ENCODE measurements around the gene YPEL3.
"Not testable (repeated sequence)": the region's sequence is repeated elsewhere in the genome, so short reads cannot be mapped to it uniquely, and the experiment has no call there.

The YPEL3 gene

DNA sequence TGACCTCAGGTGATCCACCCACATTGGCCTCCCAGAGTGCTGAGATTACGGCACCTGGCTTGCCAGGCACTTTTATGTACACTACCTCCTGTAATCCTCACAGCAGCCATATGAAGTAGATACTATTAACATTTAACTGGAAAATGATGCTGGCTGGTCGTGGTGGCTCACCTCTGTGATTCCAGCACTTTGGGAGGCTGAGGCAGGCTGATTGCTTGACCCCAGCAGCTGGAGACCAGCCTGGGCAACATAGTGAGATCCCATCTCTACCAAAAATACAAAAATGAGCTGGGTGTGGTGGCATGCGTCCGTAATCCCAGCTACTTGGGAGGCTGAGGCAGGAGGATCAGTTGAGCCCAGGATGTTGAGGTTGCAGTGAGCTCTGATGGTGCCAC is 29.0 kb upstream of the YPEL3 start:
- Mint-ChIP-seq H3K9me3 (no peaks in the 10 kb centered on the region), H3K27me3 (ENCODE audit: low read depth) (no peaks in the 10 kb centered on the region), H3K36me3 (ENCODE audit: low read depth) (no peaks in the 10 kb centered on the region), H3K27ac (no peak overlapping the region), H3K4me3 (no peak overlapping the region), H3K4me1 (ENCODE audit: low read depth) (peaks cover 16% of the 10 kb centered on the region)

GRCh38 chr16:30122604-30123160 is 26.7 kb upstream of the YPEL3 start:
- H3K4me1 Mint-ChIP-seq (ENCODE audit: low read depth): peaks cover 16% of the 10 kb centered on the region
- H3K36me3 Mint-ChIP-seq (ENCODE audit: low read depth): peaks cover 7% of the 10 kb centered on the region
- H3K27me3 Mint-ChIP-seq (ENCODE audit: low read depth): no peaks in the 10 kb centered on the region
- peak overlapping the region; percentile 90 for H3K4me3 Mint-ChIP-seq
- no peaks in the 10 kb centered on the region for H3K9me3 Mint-ChIP-seq
- H3K27ac Mint-ChIP-seq: peak overlapping the region; percentile 85

GRCh38 chr16:30121741-30122571 is 25.9 kb upstream of the YPEL3 start:
- Mint-ChIP-seq H3K27ac (peak overlapping the region; percentile 85), H3K36me3 (ENCODE audit: low read depth) (peaks cover 7% of the 10 kb centered on the region), H3K4me3 (peak overlapping the region; percentile 90), H3K27me3 (ENCODE audit: low read depth) (no peaks in the 10 kb centered on the region), H3K9me3 (no peaks in the 10 kb centered on the region), H3K4me1 (ENCODE audit: low read depth) (peaks cover 16% of the 10 kb centered on the region)

- H3K27me3 Mint-ChIP-seq (ENCODE audit: low read depth): no peaks in the 10 kb centered on the region
- H3K36me3 Mint-ChIP-seq (ENCODE audit: low read depth): peaks cover 7% of the 10 kb centered on the region
- no peaks in the 10 kb centered on the region for H3K9me3 Mint-ChIP-seq
- H3K4me3 Mint-ChIP-seq: peak overlapping the region; percentile 50
- H3K27ac Mint-ChIP-seq: peak overlapping the region; percentile 64
- peaks cover 16% of the 10 kb centered on the region for H3K4me1 Mint-ChIP-seq (ENCODE audit: low read depth)
Observed at GRCh38 chr16:30120340-30121105, 24.5 kb upstream of the YPEL3 start.

DNA sequence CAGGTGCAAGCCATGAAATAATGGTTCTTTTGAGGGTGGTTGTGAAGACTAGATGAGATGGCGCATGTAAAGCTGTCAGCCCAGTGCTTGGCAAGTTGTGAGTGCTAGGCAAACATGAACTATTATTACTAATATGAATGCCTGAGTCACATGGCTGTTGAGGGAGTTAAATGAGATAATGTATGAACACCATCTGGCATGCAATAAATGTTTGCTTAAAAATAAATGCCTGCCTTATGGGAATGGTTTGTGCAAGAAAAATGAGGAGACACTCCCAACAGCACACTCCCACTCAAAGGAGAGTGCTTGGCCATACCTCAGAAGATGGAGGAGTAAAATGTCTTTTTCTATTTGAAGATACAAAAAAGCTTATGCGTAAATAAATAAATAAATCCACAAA is 23.4 kb upstream of the YPEL3 start:
- no peak overlapping the region for H3K4me3 Mint-ChIP-seq
- peaks cover 7% of the 10 kb centered on the region for H3K36me3 Mint-ChIP-seq (ENCODE audit: low read depth)
- no peaks in the 10 kb centered on the region for H3K9me3 Mint-ChIP-seq
- peaks cover 21% of the 10 kb centered on the region for H3K4me1 Mint-ChIP-seq (ENCODE audit: low read depth)
- no peaks in the 10 kb centered on the region for H3K27me3 Mint-ChIP-seq (ENCODE audit: low read depth)
- no peak overlapping the region for H3K27ac Mint-ChIP-seq

DNA sequence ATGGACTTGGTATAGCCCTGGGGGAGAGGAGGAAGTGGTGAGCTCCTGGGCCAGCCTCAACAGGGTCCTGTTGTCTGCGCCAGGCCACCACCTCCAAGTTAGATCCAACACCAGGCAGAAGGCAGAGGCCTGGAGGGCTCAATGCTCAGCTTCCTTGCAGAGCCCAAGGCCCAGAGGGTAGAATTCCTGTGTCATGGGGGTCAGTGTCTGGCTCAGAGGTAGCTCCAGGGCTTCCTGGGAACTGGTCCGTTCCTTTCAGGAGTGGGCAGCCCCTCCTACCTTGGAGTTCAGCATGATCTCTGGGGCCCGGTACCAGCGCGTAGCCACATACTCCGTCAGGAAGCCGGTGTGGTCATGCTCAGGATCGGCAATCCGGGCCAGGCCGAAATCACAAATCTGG is 21.8 kb upstream of the YPEL3 start:
- Mint-ChIP-seq H3K4me1 (ENCODE audit: low read depth) (peaks cover 25% of the 10 kb centered on the region), H3K27ac (no peak overlapping the region), H3K4me3 (no peak overlapping the region), H3K9me3 (no peaks in the 10 kb centered on the region), H3K36me3 (ENCODE audit: low read depth) (peaks cover 8% of the 10 kb centered on the region), H3K27me3 (ENCODE audit: low read depth) (no peaks in the 10 kb centered on the region)

DNA sequence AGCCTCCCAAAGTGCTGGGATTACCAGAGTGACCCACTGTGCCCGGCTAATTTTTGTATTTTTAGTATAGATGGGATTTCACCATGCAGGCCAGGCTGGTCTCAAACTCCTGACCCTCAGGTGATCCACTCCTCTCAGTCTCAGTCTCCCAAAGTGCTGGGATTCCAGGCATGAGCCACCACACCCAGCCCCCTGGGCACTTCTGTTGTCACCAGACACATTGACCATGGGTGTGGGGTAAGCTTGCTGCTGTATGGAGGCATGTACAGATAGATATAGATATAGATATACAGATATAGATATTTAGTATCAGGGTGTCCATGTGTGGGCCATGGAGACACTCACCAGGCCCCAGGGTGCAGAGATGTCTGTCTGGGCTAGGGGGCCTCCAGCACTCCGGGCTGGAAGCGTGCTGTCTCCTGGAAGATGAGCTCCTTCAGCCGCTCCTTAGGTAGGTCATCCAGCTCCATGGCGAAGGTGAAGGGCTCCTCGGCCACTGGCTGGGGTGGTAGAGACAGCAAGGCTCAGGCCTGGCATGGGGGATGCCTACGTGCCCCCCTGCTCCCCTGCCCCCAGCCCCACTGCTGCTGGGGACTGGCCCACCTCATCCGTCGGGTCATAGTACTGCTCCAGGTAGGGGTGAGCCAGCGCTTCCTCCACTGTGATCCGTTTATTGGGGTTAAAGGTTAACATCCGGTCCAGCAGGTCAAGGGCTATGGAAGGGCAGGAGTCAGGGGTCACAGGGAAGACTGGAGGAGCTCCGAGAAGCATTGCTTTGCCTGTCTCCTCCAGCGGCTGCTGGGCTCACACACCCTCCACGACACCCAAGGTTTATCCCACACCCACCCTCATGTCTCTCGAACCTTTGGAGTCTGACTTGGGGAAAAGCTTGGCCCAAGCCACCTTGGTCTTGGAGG is 20.5 kb upstream of the YPEL3 start:
- Mint-ChIP-seq H3K27ac (no peak overlapping the region), H3K9me3 (no peaks in the 10 kb centered on the region), H3K36me3 (ENCODE audit: low read depth) (peaks cover 13% of the 10 kb centered on the region), H3K4me3 (no peak overlapping the region), H3K27me3 (ENCODE audit: low read depth) (no peaks in the 10 kb centered on the region), H3K4me1 (ENCODE audit: low read depth) (peaks cover 19% of the 10 kb centered on the region)

DNA sequence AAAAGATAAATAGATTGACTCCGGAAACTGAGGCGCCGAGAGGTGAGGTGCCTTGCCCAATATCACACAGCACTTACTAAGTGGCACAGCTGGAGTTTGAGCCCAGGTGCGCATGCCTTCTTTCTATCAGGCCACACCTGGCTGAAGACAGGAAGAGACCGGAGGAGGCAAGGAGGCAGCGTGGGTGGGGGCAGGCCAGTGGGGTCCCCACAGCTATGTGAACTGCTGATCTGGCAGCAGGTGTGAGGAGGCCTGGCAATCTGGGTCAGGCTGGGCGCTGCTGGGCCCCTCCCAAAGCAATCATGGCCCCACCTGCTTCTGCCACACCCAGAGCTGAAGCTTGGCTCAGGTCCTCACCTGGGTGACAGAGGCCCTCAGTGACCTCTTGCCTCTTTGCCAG is 19.2 kb upstream of the YPEL3 start:
- peaks cover 11% of the 10 kb centered on the region for H3K4me1 Mint-ChIP-seq (ENCODE audit: low read depth)
- peaks cover 16% of the 10 kb centered on the region for H3K36me3 Mint-ChIP-seq (ENCODE audit: low read depth)
- H3K9me3 Mint-ChIP-seq: no peaks in the 10 kb centered on the region
- no peak overlapping the region for H3K27ac Mint-ChIP-seq
- no peak overlapping the region for H3K4me3 Mint-ChIP-seq
- H3K27me3 Mint-ChIP-seq (ENCODE audit: low read depth): no peaks in the 10 kb centered on the region

DNA sequence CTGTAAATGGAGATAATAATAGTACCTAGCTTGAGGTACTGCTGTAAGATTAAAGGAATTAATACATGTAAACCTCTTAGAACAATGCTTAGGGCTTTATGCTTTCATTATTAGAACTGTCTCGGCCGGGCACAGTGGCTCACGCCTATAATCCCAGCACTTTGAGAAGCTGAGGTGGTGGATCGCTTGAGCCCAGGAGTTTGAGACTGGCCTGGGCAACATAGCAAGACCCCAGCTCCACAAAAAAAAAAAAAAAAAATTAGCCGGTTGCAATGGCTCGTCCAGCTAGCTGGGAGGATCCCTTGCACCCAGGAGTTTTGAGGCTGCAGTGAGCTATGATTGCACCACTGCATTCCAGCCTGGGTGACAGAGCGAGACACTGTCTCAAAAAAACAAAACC is 18.8 kb upstream of the YPEL3 start:
- H3K9me3 Mint-ChIP-seq; H3K27me3 Mint-ChIP-seq (ENCODE audit: low read depth); H3K4me3 Mint-ChIP-seq; H3K27ac Mint-ChIP-seq: not testable (repeated sequence)
- Mint-ChIP-seq H3K36me3 (ENCODE audit: low read depth) (peaks cover 16% of the 10 kb centered on the region), H3K4me1 (ENCODE audit: low read depth) (peaks cover 11% of the 10 kb centered on the region)

DNA sequence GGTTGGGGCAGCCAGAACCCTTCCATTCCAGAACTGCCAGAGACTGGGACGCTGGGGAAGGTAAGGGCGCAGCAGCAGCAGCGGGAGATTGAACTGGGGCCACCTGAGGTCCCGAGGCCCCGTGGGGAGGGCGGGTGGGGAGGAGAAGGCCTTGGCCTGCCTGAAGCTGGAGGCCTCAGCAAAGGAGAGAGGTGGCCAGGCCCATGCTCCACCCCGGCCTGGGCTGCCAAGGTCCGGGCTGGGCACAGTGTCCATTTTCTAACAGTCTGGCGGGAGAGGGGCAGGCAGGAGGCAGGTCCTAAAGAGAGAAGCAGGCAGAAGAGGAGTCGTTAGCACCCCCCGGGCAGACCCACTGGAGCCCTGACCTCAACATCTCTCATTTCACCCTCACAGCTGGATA is 18.4 kb upstream of the YPEL3 start:
- no peak overlapping the region for H3K27ac Mint-ChIP-seq
- H3K36me3 Mint-ChIP-seq (ENCODE audit: low read depth): peaks cover 14% of the 10 kb centered on the region
- no peaks in the 10 kb centered on the region for H3K9me3 Mint-ChIP-seq
- peaks cover 11% of the 10 kb centered on the region for H3K4me1 Mint-ChIP-seq (ENCODE audit: low read depth)
- H3K4me3 Mint-ChIP-seq: no peak overlapping the region
- no peaks in the 10 kb centered on the region for H3K27me3 Mint-ChIP-seq (ENCODE audit: low read depth)

- peaks cover 11% of the 10 kb centered on the region for H3K36me3 Mint-ChIP-seq (ENCODE audit: low read depth)
- no peak overlapping the region for H3K27ac Mint-ChIP-seq
- no peaks in the 10 kb centered on the region for H3K27me3 Mint-ChIP-seq (ENCODE audit: low read depth)
- peaks cover 11% of the 10 kb centered on the region for H3K4me1 Mint-ChIP-seq (ENCODE audit: low read depth)
- no peak overlapping the region for H3K4me3 Mint-ChIP-seq
- H3K9me3 Mint-ChIP-seq: no peaks in the 10 kb centered on the region
Observed at GRCh38 chr16:30113711-30114333, 17.8 kb upstream of the YPEL3 start.

GRCh38 chr16:30113031-30113710 is 17.2 kb upstream of the YPEL3 start, which contains the start of gene GDPD3:
Gene GDPD3, minus strand, starts transcription at chr16:30113537. Its CDS starts 59 bp downstream, at chr16:30113478.
- Mint-ChIP-seq H3K36me3 (ENCODE audit: low read depth) (peaks cover 10% of the 10 kb centered on the region), H3K27ac (peak within 1 kb of the TSS; percentile 70), H3K27me3 (ENCODE audit: low read depth) (no peaks in the 10 kb centered on the region), H3K4me3 (no peak within 1 kb of the TSS), H3K9me3 (no peaks in the 10 kb centered on the region), H3K4me1 (ENCODE audit: low read depth) (peaks cover 11% of the 10 kb centered on the region)

Data from T-helper 1 cell treated with Interleukin-12 subunit alpha and Interleukin-12 subunit beta and Interleukin-4 antibody, amounts not matched to agents 30 μg/mL and 1 μg/mL, for 36 hours (primary cell).